BE2C (cell line): Measurements from ENCODE around the gene TRPM5.

Experiments used
- DNase-seq: peaks from one replicate; pipeline ENCODE4 v3.0.0-alpha.2; 2020
- H3K27me3 ChIP-seq: fragments of 250-450 bp; sonication (Bioruptor Pico); 2 replicates; pipeline ENCODE4 v1.5.1; 2020; ENCODE audit warnings: mild to moderate bottlenecking
- H3K36me3 ChIP-seq: fragments of 250-450 bp; sonication (Bioruptor Pico); 2 replicates; pipeline ENCODE4 v1.5.1; 2020; ENCODE audit warnings: mild to moderate bottlenecking
- H3K4me1 ChIP-seq: fragments of 250-450 bp; sonication (Bioruptor Pico); 2 replicates; pipeline ENCODE4 v1.5.1; 2020
- H3K4me3 ChIP-seq: 2 replicates; pipeline ENCODE4 v1.5.1; 2011; ENCODE audit warnings: low read depth, low read length
- H3K9me3 ChIP-seq: fragments of 250-450 bp; sonication (Bioruptor Pico); 2 replicates; pipeline ENCODE4 v1.5.1; 2020
- CTCF ChIP-seq: IDR thresholded peaks from 2 replicates; pipeline ENCODE4 v1.5.1; 2012; ENCODE audit warnings: mild to moderate bottlenecking, low read depth, low read length

The TRPM5 gene

GRCh38 chr11:2435288-2436012 is 8.9 kb downstream of the TRPM5 start:
- H3K4me3 ChIP-seq = no peak overlapping the region
- no peak for DNase-seq
- no peaks in the 10 kb centered on the region for H3K9me3 ChIP-seq
- TF ChIP-seq CTCF = no peak
- no peaks in the 10 kb centered on the region for H3K27me3 ChIP-seq
- H3K36me3 ChIP-seq = no peaks in the 10 kb centered on the region
- no peaks in the 10 kb centered on the region for H3K4me1 ChIP-seq

GRCh38 chr11:2434506-2435255 is 9.6 kb downstream of the TRPM5 start:
- no peak for TF ChIP-seq CTCF
- no peaks in the 10 kb centered on the region for H3K4me1 ChIP-seq
- no peaks in the 10 kb centered on the region for H3K36me3 ChIP-seq
- H3K9me3 ChIP-seq = no peaks in the 10 kb centered on the region
- no peaks in the 10 kb centered on the region for H3K27me3 ChIP-seq
- H3K4me3 ChIP-seq = no peak overlapping the region
- no peak for DNase-seq

GRCh38 chr11:2434008-2434407 is 10.3 kb downstream of the TRPM5 start:
- no peaks in the 10 kb centered on the region for H3K4me1 ChIP-seq
- no peaks in the 10 kb centered on the region for H3K27me3 ChIP-seq
- no peak for TF ChIP-seq CTCF
- DNase-seq = no peak
- H3K4me3 ChIP-seq = no peak overlapping the region
- H3K9me3 ChIP-seq = no peaks in the 10 kb centered on the region
- H3K36me3 ChIP-seq = no peaks in the 10 kb centered on the region

- H3K4me3 ChIP-seq = no peak overlapping the region
- H3K9me3 ChIP-seq = no peaks in the 10 kb centered on the region
- DNase-seq = no peak
- H3K4me1 ChIP-seq = no peaks in the 10 kb centered on the region
- no peaks in the 10 kb centered on the region for H3K36me3 ChIP-seq
- no peak for TF ChIP-seq CTCF
- H3K27me3 ChIP-seq = no peaks in the 10 kb centered on the region
Measured at GRCh38 chr11:2433106-2433925, 11.0 kb downstream of the TRPM5 start.

GRCh38 chr11:2432628-2433071 is 11.7 kb downstream of the TRPM5 start:
- Histone ChIP-seq H3K4me3 (no peak overlapping the region), H3K9me3 (no peaks in the 10 kb centered on the region), H3K36me3 (no peaks in the 10 kb centered on the region), H3K4me1 (no peaks in the 10 kb centered on the region), H3K27me3 (no peaks in the 10 kb centered on the region)
- TF ChIP-seq CTCF = no peak
- DNase-seq = no peak
